Measurements from ENCODE around the gene CLECL1.
"Not testable (repeated sequence)": the region's sequence is repeated elsewhere in the genome, so short reads cannot be mapped to it uniquely, and the experiment has no call there.

The CLECL1 gene

GRCh38 chr12:9751204-9752144 lies 18.6 kb upstream of the CLECL1 start:
- no peak for DNase-seq (ENCODE audit: low spot score)

GRCh38 chr12:9750276-9751203 lies 17.6 kb upstream of the CLECL1 start:
- peak; percentile 73 for DNase-seq (ENCODE audit: low spot score)

- no peak for DNase-seq (ENCODE audit: low spot score)
These were observed 16.7 kb upstream of the CLECL1 start for GRCh38 chr12:9749640-9750039.

DNA sequence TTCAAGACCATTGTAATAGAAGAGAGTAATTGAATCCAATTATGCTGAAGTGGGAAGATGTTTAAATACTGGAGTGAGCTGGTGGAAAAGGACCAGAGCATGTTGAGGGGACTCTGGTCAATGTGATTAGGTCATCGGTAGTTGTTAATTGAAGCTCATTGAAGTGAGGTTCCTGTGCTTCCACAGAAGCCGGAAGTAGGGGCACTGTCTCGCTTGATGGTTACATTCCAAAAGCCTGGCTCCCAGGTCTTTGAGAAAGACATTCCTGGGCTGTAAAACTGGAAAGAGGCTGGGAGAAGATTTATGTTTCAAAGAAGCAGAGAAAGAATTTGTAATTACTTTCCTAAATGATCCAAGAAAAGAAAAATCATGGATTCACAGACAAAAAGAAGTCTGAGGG lies 12.3 kb upstream of the CLECL1 start:
- DNase-seq (ENCODE audit: low spot score): no peak

GRCh38 chr12:9742661-9743060 lies 9.8 kb upstream of the CLECL1 start:
- DNase-seq (ENCODE audit: low spot score): no peak

- no peak for DNase-seq (ENCODE audit: low spot score)
These were observed 8.8 kb upstream of the CLECL1 start for GRCh38 chr12:9741726-9742125.

DNA sequence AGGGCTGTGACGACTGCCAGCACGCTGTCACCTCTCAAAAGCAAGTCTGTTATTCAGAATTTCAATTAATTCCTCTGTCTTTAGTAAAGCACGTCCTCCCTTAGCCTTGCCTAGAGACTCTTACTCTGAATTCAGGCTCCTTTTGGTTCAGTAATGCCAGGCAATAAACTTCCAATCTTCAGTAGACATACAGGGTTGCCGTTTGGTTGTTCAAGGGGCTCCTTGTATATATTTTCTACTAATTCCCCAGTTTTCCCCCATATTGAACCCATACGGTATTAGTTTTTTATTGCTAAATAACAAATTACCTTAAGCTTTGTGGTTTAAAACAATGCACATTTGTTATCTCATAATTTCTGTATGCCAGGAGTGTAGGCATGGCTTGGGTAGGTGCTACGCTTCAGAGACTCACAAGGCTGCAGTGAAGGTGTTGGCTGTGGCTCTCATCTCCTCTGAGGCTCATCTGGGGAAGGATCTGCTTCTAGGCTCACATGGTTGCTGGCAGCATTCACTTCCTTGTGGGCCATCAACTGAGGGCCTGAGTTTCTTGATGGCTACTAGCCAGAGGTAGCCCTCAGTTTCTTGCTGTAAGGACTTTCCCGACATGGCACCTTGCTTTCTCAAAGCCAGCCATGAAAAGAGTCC lies 7.3 kb upstream of the CLECL1 start:
- no peak for DNase-seq (ENCODE audit: low spot score)

- not testable (repeated sequence) for DNase-seq (ENCODE audit: low spot score)
These were observed 6.7 kb upstream of the CLECL1 start for GRCh38 chr12:9739404-9740105.

GRCh38 chr12:9738905-9739304 lies 6.0 kb upstream of the CLECL1 start:
- not testable (repeated sequence) for DNase-seq (ENCODE audit: low spot score)

GRCh38 chr12:9736936-9737705 lies 4.2 kb upstream of the CLECL1 start:
- DNase-seq (ENCODE audit: low spot score): no peak

- DNase-seq (ENCODE audit: low spot score): no peak
These were observed 2.7 kb upstream of the CLECL1 start for GRCh38 chr12:9735601-9736000.

GRCh38 chr12:9731797-9732196 lies 1.1 kb downstream of the CLECL1 start:
- DNase-seq (ENCODE audit: low spot score): no peak

DNA sequence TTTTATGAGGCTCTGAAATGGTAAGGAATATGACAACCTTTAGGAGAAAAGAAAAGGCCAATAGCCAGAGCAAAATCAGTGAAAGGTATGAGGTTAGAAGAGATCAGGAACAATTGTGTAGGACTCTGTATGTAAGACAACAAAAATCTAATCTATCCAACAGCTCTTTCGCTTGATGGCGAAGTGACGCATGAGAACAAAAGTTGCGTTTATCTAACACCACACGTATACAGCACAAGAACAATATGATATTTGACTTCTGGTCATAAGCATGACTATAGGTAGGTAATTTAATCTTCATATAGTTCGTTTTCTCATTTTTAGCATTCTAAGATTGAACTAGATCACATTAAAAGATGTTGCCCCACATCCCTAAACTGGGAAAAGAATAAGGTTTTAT lies 1.5 kb downstream of the CLECL1 start:
- DNase-seq (ENCODE audit: low spot score): no peak

GRCh38 chr12:9730591-9730990 lies 2.3 kb downstream of the CLECL1 start:
- no peak for DNase-seq (ENCODE audit: low spot score)

DNA sequence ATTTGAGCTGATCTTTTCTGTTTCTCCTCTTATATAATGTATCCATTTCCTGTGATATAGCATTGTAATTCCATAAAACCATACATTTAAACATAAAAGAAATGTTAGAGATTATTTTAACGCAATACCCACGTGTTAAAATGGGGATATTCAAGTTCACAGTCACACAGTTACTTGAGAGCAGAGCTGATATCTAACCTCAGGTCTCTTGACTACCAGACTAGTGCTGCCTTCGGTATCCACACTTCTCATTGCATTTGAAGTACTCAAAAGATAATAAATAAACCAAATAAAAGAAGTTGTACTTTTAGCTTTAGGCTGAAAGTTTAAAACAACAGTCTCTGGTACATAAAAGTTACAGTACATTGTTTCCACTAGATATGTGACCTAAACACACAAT lies 2.9 kb downstream of the CLECL1 start:
- no peak for DNase-seq (ENCODE audit: low spot score)

DNA sequence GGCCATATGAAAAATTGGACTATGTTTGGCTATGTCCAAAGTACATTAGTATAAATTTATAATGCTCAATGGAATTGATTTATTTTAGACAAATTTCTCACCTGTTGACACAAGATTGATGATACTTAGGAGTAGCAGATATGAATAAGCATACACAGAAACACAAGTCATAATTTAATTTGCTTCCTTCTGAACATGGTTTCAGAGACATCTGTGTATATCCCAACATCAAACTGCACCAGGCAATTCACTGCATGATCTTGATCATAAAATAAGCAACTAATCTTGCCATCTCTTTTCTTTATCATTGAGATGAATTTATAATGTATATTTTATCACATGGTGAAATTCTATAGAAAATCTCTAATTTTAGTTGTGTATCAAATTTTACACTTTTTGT lies 3.8 kb downstream of the CLECL1 start:
- DNase-seq (ENCODE audit: low spot score): no peak

DNA sequence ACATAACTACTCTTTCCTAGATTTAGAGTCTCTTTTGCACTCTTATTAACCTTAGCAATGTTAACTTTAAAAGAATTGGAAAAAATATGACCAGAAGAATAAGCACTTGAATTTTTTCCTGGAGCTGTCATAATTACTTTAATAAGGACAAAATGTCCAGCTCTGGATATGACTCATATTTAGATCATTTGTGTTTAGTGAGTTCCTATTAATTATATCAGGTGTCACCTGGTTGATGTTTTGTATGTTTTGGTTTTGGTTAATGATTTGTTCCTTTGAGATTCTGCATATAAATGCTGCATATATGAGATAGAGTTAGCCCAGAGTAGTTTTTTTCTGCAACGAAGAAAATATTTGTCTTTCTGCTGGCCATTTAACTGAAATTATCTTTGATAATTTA lies 5.1 kb downstream of the CLECL1 start:
- DNase-seq (ENCODE audit: low spot score): no peak

GRCh38 chr12:9725213-9725870 lies 7.6 kb downstream of the CLECL1 start:
- no peak for DNase-seq (ENCODE audit: low spot score)

DNA sequence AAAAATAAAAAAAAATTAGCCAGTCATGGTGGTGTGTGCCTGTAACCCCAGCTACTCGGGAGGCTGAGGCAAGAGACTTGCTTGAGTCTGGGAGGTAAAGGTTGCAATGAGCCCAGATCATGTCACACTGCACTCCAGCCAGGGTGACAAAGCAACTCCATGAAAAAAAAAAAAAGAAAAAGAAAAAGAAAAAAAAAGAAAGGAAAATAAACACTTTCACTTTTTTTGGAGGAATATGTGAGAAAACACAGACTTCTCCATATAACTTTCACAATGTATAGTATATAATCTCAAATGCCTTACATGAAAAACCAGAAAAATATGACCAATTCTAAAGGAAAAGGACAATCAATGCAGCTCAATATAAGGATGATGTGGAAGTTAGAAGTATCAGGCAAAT lies 8.9 kb downstream of the CLECL1 start:
- no peak for DNase-seq (ENCODE audit: low spot score)

GRCh38 chr12:9721394-9722092 lies 11.4 kb downstream of the CLECL1 start:
- peak; percentile 23 for DNase-seq (ENCODE audit: low spot score)
